ENCODE results near the gene ATOH8.

The ATOH8 gene

DNA sequence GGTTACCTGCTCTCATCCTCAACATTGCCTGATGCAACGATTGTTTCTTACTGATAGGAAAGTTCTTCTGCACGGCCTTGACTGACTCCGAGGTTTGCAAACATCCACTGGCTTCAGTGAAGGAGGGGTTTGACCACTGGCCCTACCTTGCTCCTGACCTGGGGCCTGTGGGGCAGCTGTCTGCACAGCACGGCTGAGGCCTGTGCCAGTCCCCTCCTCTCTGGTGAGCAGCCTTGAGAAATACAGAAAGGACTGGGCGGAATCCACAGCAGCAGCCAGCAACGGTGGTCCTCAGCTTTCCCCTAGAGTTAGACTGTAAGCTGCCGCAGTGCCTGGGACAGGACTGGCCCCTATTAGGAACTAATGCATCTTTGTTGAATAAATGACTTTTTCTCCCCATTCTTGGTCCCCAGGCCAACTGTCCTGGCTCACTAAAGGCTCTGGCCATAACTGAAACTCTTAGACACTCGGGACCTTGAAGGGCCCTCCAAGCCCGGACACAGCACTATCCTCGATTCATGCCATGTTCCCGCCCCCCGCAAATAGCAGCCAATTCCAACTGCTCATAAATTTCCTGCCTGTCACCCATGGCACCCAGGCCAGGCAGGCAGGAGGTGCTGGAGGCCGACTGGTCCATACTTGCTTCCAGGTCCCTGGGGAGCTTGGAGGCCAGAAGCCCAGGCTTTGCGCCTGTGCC lies 26.7 kb downstream of the ATOH8 start:
- TF ChIP-seq EGR1 (IDR thresholded peaks at IDR 0.05) (0 out of 2 replicates have a peak, but pooled peaks have one; percentile 16), TAF1 (IDR thresholded peaks at IDR 0.05; ENCODE audit: low read depth) (no peak)

- no peak for TF ChIP-seq FOXM1 (IDR thresholded peaks at IDR 0.05; ENCODE audit: borderline replicate concordance, low read depth)
- no peak for TF ChIP-seq EGR1 (IDR thresholded peaks at IDR 0.05)
- TF ChIP-seq YY1 (IDR thresholded peaks at IDR 0.05; ENCODE audit: low read depth) = no peak
- TF ChIP-seq MAX (IDR thresholded peaks at IDR 0.05) = no peak
- TF ChIP-seq CEBPB (IDR thresholded peaks at IDR 0.05) = no peak
- TF ChIP-seq TCF12 (IDR thresholded peaks at IDR 0.05; ENCODE audit: low read depth) = no peak
- TF ChIP-seq, protein P1, sequence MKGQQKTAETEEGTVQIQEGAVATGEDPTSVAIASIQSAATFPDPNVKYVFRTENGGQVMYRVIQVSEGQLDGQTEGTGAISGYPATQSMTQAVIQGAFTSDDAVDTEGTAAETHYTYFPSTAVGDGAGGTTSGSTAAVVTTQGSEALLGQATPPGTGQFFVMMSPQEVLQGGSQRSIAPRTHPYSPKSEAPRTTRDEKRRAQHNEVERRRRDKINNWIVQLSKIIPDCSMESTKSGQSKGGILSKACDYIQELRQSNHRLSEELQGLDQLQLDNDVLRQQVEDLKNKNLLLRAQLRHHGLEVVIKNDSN (IDR thresholded peaks at IDR 0.05) = no peak
- no peak for TF ChIP-seq TAF1 (IDR thresholded peaks at IDR 0.05; ENCODE audit: low read depth)
- TF ChIP-seq REST (IDR thresholded peaks at IDR 0.05; ENCODE audit: low read depth) = no peak
- TF ChIP-seq RAD21 (IDR thresholded peaks at IDR 0.05; ENCODE audit: low read depth) = no peak
- no peak for TF ChIP-seq CREB1 (IDR thresholded peaks at IDR 0.05; ENCODE audit: low read depth)
- TF ChIP-seq ZBTB7A (IDR thresholded peaks at IDR 0.05; ENCODE audit: low read depth) = no peak
- no peak for TF ChIP-seq EP300 (IDR thresholded peaks at IDR 0.05; ENCODE audit: borderline replicate concordance)
- TF ChIP-seq NFIC (IDR thresholded peaks at IDR 0.05) = no peak
- TF ChIP-seq TEAD4 (IDR thresholded peaks at IDR 0.05) = no peak
These were observed 27.2 kb downstream of the ATOH8 start for GRCh38 chr2:85781013-85781332.

GRCh38 chr2:85783796-85784195 lies 30.0 kb downstream of the ATOH8 start:
- TF ChIP-seq CEBPB (IDR thresholded peaks at IDR 0.05) (no peak), NFIC (IDR thresholded peaks at IDR 0.05) (no peak), MAX (IDR thresholded peaks at IDR 0.05) (no peak), TEAD4 (IDR thresholded peaks at IDR 0.05) (no peak), YY1 (IDR thresholded peaks at IDR 0.05; ENCODE audit: low read depth) (no peak), FOXM1 (IDR thresholded peaks at IDR 0.05; ENCODE audit: borderline replicate concordance, low read depth) (no peak), RAD21 (IDR thresholded peaks at IDR 0.05; ENCODE audit: low read depth) (no peak), TAF1 (IDR thresholded peaks at IDR 0.05; ENCODE audit: low read depth) (no peak), EGR1 (IDR thresholded peaks at IDR 0.05) (no peak), ZBTB7A (IDR thresholded peaks at IDR 0.05; ENCODE audit: low read depth) (no peak)

DNA sequence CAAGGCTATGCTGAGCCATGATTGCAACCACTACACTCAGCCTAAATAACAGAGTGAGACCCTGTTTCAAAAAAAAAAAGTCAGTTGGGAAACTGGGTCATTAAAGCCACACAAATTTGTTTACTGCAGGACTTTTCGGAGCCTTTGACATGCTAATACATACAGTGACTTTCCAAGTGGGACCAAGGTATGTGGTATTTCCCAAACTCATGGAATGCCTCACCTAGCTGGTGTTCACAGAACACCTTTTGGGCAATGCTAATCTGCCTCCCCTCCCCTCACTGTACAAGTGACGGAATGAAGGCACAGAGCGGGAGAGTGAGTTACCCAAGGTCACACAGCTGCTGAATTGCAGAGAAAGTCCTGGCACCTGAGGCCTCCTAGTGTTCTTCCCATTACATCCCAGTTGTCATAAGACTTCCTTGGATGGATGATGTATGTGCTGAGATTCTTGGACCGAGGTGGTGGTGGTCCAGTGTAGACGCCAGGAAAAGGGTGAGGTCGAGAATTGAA lies 30.7 kb downstream of the ATOH8 start:
- no peak for TF ChIP-seq CREB1 (IDR thresholded peaks at IDR 0.05; ENCODE audit: low read depth)
- TF ChIP-seq TCF12 (IDR thresholded peaks at IDR 0.05; ENCODE audit: low read depth) = no peak
- TF ChIP-seq MAX (IDR thresholded peaks at IDR 0.05) = no peak
- no peak for TF ChIP-seq YY1 (IDR thresholded peaks at IDR 0.05; ENCODE audit: low read depth)
- TF ChIP-seq CEBPB (IDR thresholded peaks at IDR 0.05) = no peak
- no peak for TF ChIP-seq EP300 (IDR thresholded peaks at IDR 0.05; ENCODE audit: borderline replicate concordance)
- no peak for TF ChIP-seq EGR1 (IDR thresholded peaks at IDR 0.05)
- no peak for TF ChIP-seq REST (IDR thresholded peaks at IDR 0.05; ENCODE audit: low read depth)
- TF ChIP-seq TAF1 (IDR thresholded peaks at IDR 0.05; ENCODE audit: low read depth) = no peak
- TF ChIP-seq NFIC (IDR thresholded peaks at IDR 0.05) = no peak
- TF ChIP-seq, protein P1 (IDR thresholded peaks at IDR 0.05) = no peak
- TF ChIP-seq FOXM1 (IDR thresholded peaks at IDR 0.05; ENCODE audit: borderline replicate concordance, low read depth) = no peak
- no peak for TF ChIP-seq ZBTB7A (IDR thresholded peaks at IDR 0.05; ENCODE audit: low read depth)
- no peak for TF ChIP-seq RAD21 (IDR thresholded peaks at IDR 0.05; ENCODE audit: low read depth)
- no peak for TF ChIP-seq TEAD4 (IDR thresholded peaks at IDR 0.05)

GRCh38 chr2:85785027-85785822 lies 31.4 kb downstream of the ATOH8 start:
- TF ChIP-seq REST (IDR thresholded peaks at IDR 0.05; ENCODE audit: low read depth) (no peak), TAF1 (IDR thresholded peaks at IDR 0.05; ENCODE audit: low read depth) (no peak), RAD21 (IDR thresholded peaks at IDR 0.05; ENCODE audit: low read depth) (no peak), YY1 (IDR thresholded peaks at IDR 0.05; ENCODE audit: low read depth) (no peak), EGR1 (IDR thresholded peaks at IDR 0.05) (no peak), NFIC (IDR thresholded peaks at IDR 0.05) (peak; percentile 60), MAX (IDR thresholded peaks at IDR 0.05) (no peak), CREB1 (IDR thresholded peaks at IDR 0.05; ENCODE audit: low read depth) (no peak), FOXM1 (IDR thresholded peaks at IDR 0.05; ENCODE audit: borderline replicate concordance, low read depth) (no peak), TCF12 (IDR thresholded peaks at IDR 0.05; ENCODE audit: low read depth) (peak; percentile 68), ZBTB7A (IDR thresholded peaks at IDR 0.05; ENCODE audit: low read depth) (no peak), EP300 (IDR thresholded peaks at IDR 0.05; ENCODE audit: borderline replicate concordance) (no peak), CEBPB (IDR thresholded peaks at IDR 0.05) (no peak), TEAD4 (IDR thresholded peaks at IDR 0.05) (peak; percentile 59)
- TF ChIP-seq, protein P1 (IDR thresholded peaks at IDR 0.05) = no peak

All from Ishikawa (cell line).